T-helper 1 cell treated with Interleukin-12 subunit alpha and Interleukin-12 subunit beta and Interleukin-4 antibody, amounts not matched to agents 30 μg/mL and 1 μg/mL, for 36 hours (primary cell): ENCODE data around the gene ALDH1B1.

Experiments
- H3K27ac Mint-ChIP-seq: one replicate; pipeline ENCODE4 v1.8.0; 2021; ENCODE audit warnings: mild to moderate bottlenecking, mixed read lengths
- H3K27me3 Mint-ChIP-seq: one replicate; pipeline ENCODE4 v1.8.0; 2021; ENCODE audit warnings: low read depth, mixed read lengths
- H3K36me3 Mint-ChIP-seq: one replicate; pipeline ENCODE4 v1.8.0; 2021; ENCODE audit warnings: low read depth, mixed read lengths
- H3K4me1 Mint-ChIP-seq: one replicate; pipeline ENCODE4 v1.8.0; 2021; ENCODE audit warnings: low read depth, mixed read lengths
- H3K4me3 Mint-ChIP-seq: one replicate; pipeline ENCODE4 v1.8.0; 2021; ENCODE audit warnings: mild to moderate bottlenecking, moderate library complexity, mixed read lengths
- H3K9me3 Mint-ChIP-seq: one replicate; pipeline ENCODE4 v1.8.0; 2021; ENCODE audit warnings: mixed read lengths

Gene ALDH1B1

GRCh38 chr9:38392235-38393127 is at the start of gene ALDH1B1:
Gene ALDH1B1, plus strand, starts transcription at chr9:38392702. Its CDS starts 3,047 bp downstream, at chr9:38395749.
- Mint-ChIP-seq H3K27ac (peak within 1 kb of the TSS; percentile 75), H3K4me3 (peak within 1 kb of the TSS; percentile 89), H3K4me1 (peaks cover 15% of the 10 kb centered on the region), H3K27me3 (peaks cover 19% of the 10 kb centered on the region), H3K9me3 (no peaks in the 10 kb centered on the region), H3K36me3 (peaks cover 3% of the 10 kb centered on the region)

GRCh38 chr9:38343037-38343436 is 49.5 kb upstream of the ALDH1B1 start:
- H3K4me3 Mint-ChIP-seq = no peak overlapping the region
- peaks cover 2% of the 10 kb centered on the region for H3K36me3 Mint-ChIP-seq
- no peaks in the 10 kb centered on the region for H3K27me3 Mint-ChIP-seq
- peaks cover 4% of the 10 kb centered on the region for H3K4me1 Mint-ChIP-seq
- H3K27ac Mint-ChIP-seq = no peak overlapping the region
- no peaks in the 10 kb centered on the region for H3K9me3 Mint-ChIP-seq

- Mint-ChIP-seq H3K4me3 (no peak overlapping the region), H3K27me3 (no peaks in the 10 kb centered on the region), H3K36me3 (peaks cover 2% of the 10 kb centered on the region), H3K4me1 (peaks cover 4% of the 10 kb centered on the region), H3K9me3 (no peaks in the 10 kb centered on the region), H3K27ac (no peak overlapping the region)
These were observed 49.0 kb upstream of the ALDH1B1 start for GRCh38 chr9:38343552-38343951.

GRCh38 chr9:38344566-38345324 is 47.8 kb upstream of the ALDH1B1 start:
- H3K4me1 Mint-ChIP-seq = peaks cover 4% of the 10 kb centered on the region
- H3K9me3 Mint-ChIP-seq = no peaks in the 10 kb centered on the region
- H3K27me3 Mint-ChIP-seq = no peaks in the 10 kb centered on the region
- no peak overlapping the region for H3K27ac Mint-ChIP-seq
- H3K4me3 Mint-ChIP-seq = no peak overlapping the region
- H3K36me3 Mint-ChIP-seq = peaks cover 2% of the 10 kb centered on the region

- Mint-ChIP-seq H3K36me3 (peaks cover 2% of the 10 kb centered on the region), H3K4me1 (peaks cover 4% of the 10 kb centered on the region), H3K27me3 (no peaks in the 10 kb centered on the region), H3K9me3 (no peaks in the 10 kb centered on the region), H3K4me3 (no peak overlapping the region), H3K27ac (no peak overlapping the region)
These were observed 46.4 kb upstream of the ALDH1B1 start for GRCh38 chr9:38345851-38346755.

GRCh38 chr9:38346811-38347210 is 45.7 kb upstream of the ALDH1B1 start:
- no peak overlapping the region for H3K27ac Mint-ChIP-seq
- H3K36me3 Mint-ChIP-seq = peaks cover 2% of the 10 kb centered on the region
- H3K4me3 Mint-ChIP-seq = no peak overlapping the region
- H3K27me3 Mint-ChIP-seq = no peaks in the 10 kb centered on the region
- no peaks in the 10 kb centered on the region for H3K9me3 Mint-ChIP-seq
- peaks cover 4% of the 10 kb centered on the region for H3K4me1 Mint-ChIP-seq

- Mint-ChIP-seq H3K9me3 (no peaks in the 10 kb centered on the region), H3K4me1 (peaks cover 4% of the 10 kb centered on the region), H3K27ac (no peak overlapping the region), H3K4me3 (no peak overlapping the region), H3K36me3 (peaks cover 2% of the 10 kb centered on the region), H3K27me3 (no peaks in the 10 kb centered on the region)
These were observed 45.2 kb upstream of the ALDH1B1 start for GRCh38 chr9:38347271-38347671.

- no peaks in the 10 kb centered on the region for H3K36me3 Mint-ChIP-seq
- no peaks in the 10 kb centered on the region for H3K27me3 Mint-ChIP-seq
- no peaks in the 10 kb centered on the region for H3K9me3 Mint-ChIP-seq
- H3K27ac Mint-ChIP-seq = no peak overlapping the region
- no peak overlapping the region for H3K4me3 Mint-ChIP-seq
- no peaks in the 10 kb centered on the region for H3K4me1 Mint-ChIP-seq
These were observed 44.6 kb upstream of the ALDH1B1 start for GRCh38 chr9:38347946-38348345.

GRCh38 chr9:38350529-38350928 is 42.0 kb upstream of the ALDH1B1 start:
- no peaks in the 10 kb centered on the region for H3K9me3 Mint-ChIP-seq
- H3K4me3 Mint-ChIP-seq = no peak overlapping the region
- H3K4me1 Mint-ChIP-seq = no peaks in the 10 kb centered on the region
- no peak overlapping the region for H3K27ac Mint-ChIP-seq
- no peaks in the 10 kb centered on the region for H3K27me3 Mint-ChIP-seq
- no peaks in the 10 kb centered on the region for H3K36me3 Mint-ChIP-seq

GRCh38 chr9:38352530-38353328 is 39.8 kb upstream of the ALDH1B1 start:
- Mint-ChIP-seq H3K36me3 (no peaks in the 10 kb centered on the region), H3K4me1 (no peaks in the 10 kb centered on the region), H3K4me3 (no peak overlapping the region), H3K27ac (no peak overlapping the region), H3K27me3 (no peaks in the 10 kb centered on the region), H3K9me3 (no peaks in the 10 kb centered on the region)

GRCh38 chr9:38355115-38355514 is 37.4 kb upstream of the ALDH1B1 start:
- Mint-ChIP-seq H3K36me3 (no peaks in the 10 kb centered on the region), H3K27me3 (no peaks in the 10 kb centered on the region), H3K4me3 (no peak overlapping the region)

GRCh38 chr9:38355517-38356120 is 36.9 kb upstream of the ALDH1B1 start:
- no peaks in the 10 kb centered on the region for H3K4me1 Mint-ChIP-seq
- no peak overlapping the region for H3K4me3 Mint-ChIP-seq
- H3K27ac Mint-ChIP-seq = no peak overlapping the region
- no peaks in the 10 kb centered on the region for H3K36me3 Mint-ChIP-seq
- no peaks in the 10 kb centered on the region for H3K9me3 Mint-ChIP-seq
- H3K27me3 Mint-ChIP-seq = no peaks in the 10 kb centered on the region

More at GRCh38 chr9:38355115-38355514, 37.4 kb upstream of the ALDH1B1 start:
- H3K4me1 Mint-ChIP-seq = no peaks in the 10 kb centered on the region
- H3K27ac Mint-ChIP-seq = no peak overlapping the region
- no peaks in the 10 kb centered on the region for H3K9me3 Mint-ChIP-seq

GRCh38 chr9:38356851-38357250 is 35.7 kb upstream of the ALDH1B1 start:
- H3K36me3 Mint-ChIP-seq = no peaks in the 10 kb centered on the region
- H3K27me3 Mint-ChIP-seq = no peaks in the 10 kb centered on the region
- no peak overlapping the region for H3K4me3 Mint-ChIP-seq
- no peak overlapping the region for H3K27ac Mint-ChIP-seq
- H3K9me3 Mint-ChIP-seq = no peaks in the 10 kb centered on the region
- H3K4me1 Mint-ChIP-seq = no peaks in the 10 kb centered on the region
